ENCODE data around the gene ATP6AP2. TPM values are rescaled to one million over a fixed set of nuclear protein-coding genes. Genes with fewer than 3 reads are reported as not detected.
A peak's percentile ranks its signal among the peaks of the same experiment; 100 is the strongest.

The ATP6AP2 gene
- total and polyA plus RNA-seq, 2 of the 4 experiments (the other 2 are of a cell fraction): 76.2 to 175 TPM

- H3K9ac ChIP-seq (ENCODE audit: low read depth, low read length): no peak overlapping the region
- no peak overlapping the region for H3K4me3 ChIP-seq (ENCODE audit: insufficient read depth, low read depth, low read length)
- BruUV-seq (replicated peaks): no TSS peak
- DNase-seq: no peak
- no peak overlapping the region for H2BK15ac ChIP-seq (ENCODE audit: low read depth, low read length)
- 71% methylated on average over 5 of the region's 9 CpGs; no CpG with 5 or more reads in 1 of the 2 experiments for WGBS, 2 experiments (ENCODE audit: extremely low coverage in 2 of 2, insufficient read length in 1 of 2)
- TF ChIP-seq ELK1 (IDR thresholded peaks at IDR 0.05; ENCODE audit: borderline replicate concordance, low read depth, low read length) (no peak), POLR2A (IDR thresholded peaks at IDR 0.05; ENCODE audit: low read depth, low read length) (no peak), MAZ (IDR thresholded peaks at IDR 0.05; ENCODE audit: borderline replicate concordance, low read depth, low read length) (no peak), CEBPB (IDR thresholded peaks at IDR 0.05; ENCODE audit: low read depth, low read length) (no peak), RCOR1 (IDR thresholded peaks at IDR 0.05; ENCODE audit: insufficient replicate concordance, low read length) (no peak), BHLHE40 (IDR thresholded peaks at IDR 0.05; ENCODE audit: low read depth, low read length) (no peak)
- dilution Hi-C loops (cut with HindIII; ENCODE audit: low sequenced_read_pairs, unreplicated experiment) (no loop called here), in situ Hi-C loops (cut with MboI; ENCODE audit: low sequenced_read_pairs) (no loop called here), intact Hi-C loops (cut with micrococcal nuclease) (no loop called here)
- H3K18ac ChIP-seq (ENCODE audit: low read depth, low read length): no peak overlapping the region
- CTCF ChIA-PET: no interaction called here
- H3K23ac ChIP-seq (ENCODE audit: low read depth, low read length): no peak overlapping the region
- no peak for ATAC-seq (ENCODE audit: low read depth)
- POLR2A ChIA-PET (ENCODE audit: unreplicated experiment): no interaction called here
- no peaks in the 10 kb centered on the region for H4K20me1 ChIP-seq (ENCODE audit: insufficient read depth, low read length)
- H2BK20ac ChIP-seq (ENCODE audit: low read depth, low read length): no peak overlapping the region
- no peak overlapping the region for H4K5ac ChIP-seq (ENCODE audit: low read depth, low read length)
- H3K36me3 ChIP-seq (ENCODE audit: control insufficient read depth, insufficient read depth, low read length): no peaks in the 10 kb centered on the region
- H3K9me1 ChIP-seq (ENCODE audit: insufficient read depth, low read length): no peaks in the 10 kb centered on the region
- peak overlapping the region; percentile 49 for H2AFZ ChIP-seq (replicated peaks; ENCODE audit: low read length, poor library complexity)
- peaks cover 24% of the 10 kb centered on the region for H3K27me3 ChIP-seq (ENCODE audit: control insufficient read depth, insufficient read depth, low read length)
- no peak overlapping the region for H3K56ac ChIP-seq (ENCODE audit: extremely low read depth, insufficient read depth, low read length)
- no peaks in the 10 kb centered on the region; the same call in 1 of the 2 replicates for H3K4me1 ChIP-seq (ENCODE audit: control insufficient read depth, insufficient read depth, low read length)
- no peak overlapping the region for H3K27ac ChIP-seq (ENCODE audit: insufficient read depth, low read length)
- no peaks in the 10 kb centered on the region for H3K79me1 ChIP-seq (ENCODE audit: low read depth in 1 of 2, low read length in 2 of 2)
- H2BK5ac ChIP-seq (ENCODE audit: low read depth, low read length, poor library complexity, severe bottlenecking): no peak overlapping the region
- no peak overlapping the region for H2BK120ac ChIP-seq (ENCODE audit: low read depth, low read length)
- H3K4ac ChIP-seq (ENCODE audit: low read depth, low read length): no peak overlapping the region
- H2AK9ac ChIP-seq (replicated peaks; ENCODE audit: low read depth, low read length, poor library complexity): no peak overlapping the region
- no peak overlapping the region for H3K4me2 ChIP-seq (ENCODE audit: low read depth, low read length)
- H4K8ac ChIP-seq (ENCODE audit: low read depth in 2 of 2, low read length in 2 of 2): no peak overlapping the region
- H2AK5ac ChIP-seq (ENCODE audit: low read depth, low read length): no peak overlapping the region
- no peak overlapping the region for H4K91ac ChIP-seq (ENCODE audit: insufficient read depth, low read depth, low read length)
- no peaks in the 10 kb centered on the region for H3K9me3 ChIP-seq (ENCODE audit: control insufficient read depth, insufficient read depth, low read length)
- no peak overlapping the region for H3K14ac ChIP-seq (replicated peaks; ENCODE audit: low read depth, low read length)
Observed at GRCh38 chrX:40550066-40550465, 30.7 kb upstream of the ATP6AP2 start.

All from IMR-90 (cell line).